ENCODE results near the gene OTOR. TPM values are rescaled to one million over a fixed set of nuclear protein-coding genes. Genes with fewer than 3 reads are reported as not detected.

The OTOR gene
- total RNA-seq, 1 donor from 2014 or later, result not detected

- TF ChIP-seq CTCF (IDR thresholded peaks at IDR 0.05; ENCODE audit: insufficient read depth, low read length, poor library complexity, severe bottlenecking), result no peak
- DNase-seq (ENCODE audit: low read depth), result no peak
- no peaks in the 10 kb centered on the region for H3K36me3 ChIP-seq (ENCODE audit: control insufficient read depth, insufficient read depth, low read length)
- H3K27me3 ChIP-seq (ENCODE audit: control insufficient read depth, insufficient read depth, low read length), result no peaks in the 10 kb centered on the region
- no peak overlapping the region for H3K4me3 ChIP-seq (ENCODE audit: low read depth, low read length)
These were observed 33.3 kb downstream of the OTOR start for GRCh38 chr20:16781496-16781895.

GRCh38 chr20:16785226-16785625 lies 37.1 kb downstream of the OTOR start:
- TF ChIP-seq CTCF (IDR thresholded peaks at IDR 0.05; ENCODE audit: insufficient read depth, low read length, poor library complexity, severe bottlenecking), result no peak
- DNase-seq (ENCODE audit: low read depth), result no peak
- H3K4me3 ChIP-seq (ENCODE audit: low read depth, low read length), result no peak overlapping the region

More at GRCh38 chr20:16785226-16785625, 37.1 kb downstream of the OTOR start:
- Histone ChIP-seq H3K27me3 (ENCODE audit: control insufficient read depth, insufficient read depth, low read length) (no peaks in the 10 kb centered on the region), H3K36me3 (ENCODE audit: control insufficient read depth, insufficient read depth, low read length) (no peaks in the 10 kb centered on the region)

Other genes starting within 250 kb of the OTOR start
- 6.0 and 7.1 TPM in 2 replicates for gene KIF16B, start 174.9 kb upstream of the OTOR start, total RNA-seq
- 47.7 and 72.7 TPM in 2 replicates for gene SNRPB2, start 18.3 kb upstream of the OTOR start, total RNA-seq

Data from kidney epithelial cell (primary cell).